HepG2 (cell line): ENCODE measurements around the gene RUNX3. TPM values are rescaled to one million over a fixed set of nuclear protein-coding genes. Genes with fewer than 3 reads are reported as not detected.
"Not testable (repeated sequence)": the region's sequence is repeated elsewhere in the genome, so short reads cannot be mapped to it uniquely, and the experiment has no call there.

Experiments used
- ATAC-seq: fragments of 200-7000 bp; cut with Tn5 transposase; 3 replicates; pipeline ENCODE4 v1.9.1; 2020; ENCODE audit warnings: mild to moderate bottlenecking, moderate library complexity
- BruUV-seq: library from RNA; stranded (reverse); fragments of 400-500 nt; replicated peaks from 2 replicates; lab custom pipeline; 2021; lab: Mats Ljungman, UMichigan
- CTCF ChIA-PET: fragments of 300-600 bp; formaldehyde crosslinking; extraction: SDS; loops from one replicate; lab custom pipeline; 2021; ENCODE audit warnings: low total read pairs, inconsistent platforms, low intra/inter-chr PET ratio; lab: Yijun Ruan, JAX
- POLR2A ChIA-PET: fragments of 350-600 bp; sonication (Branson Sonifier 250); formaldehyde crosslinking; loops from one replicate; lab custom pipeline; 2020; ENCODE audit warnings: antibody characterized with exemption, inconsistent platforms; lab: Yijun Ruan, JAX
- DNase-seq: peaks from one replicate; pipeline ENCODE4 v3.0.0-alpha.2; 2015; ENCODE audit warnings: low spot score
- FAIRE-seq: peaks from 3 replicates; lab custom pipeline; 2011; peaks lifted over from hg19 to GRCh38; lab: Jason Lieb, UNC
- H2AFZ ChIP-seq: one replicate; pipeline ENCODE4 v1.6.1; 2011; ENCODE audit warnings: low read length, inconsistent platforms
- H3K27ac ChIP-seq: fragments of 300-600 bp; 3 replicates; pipeline ENCODE4 v1.8.0; 2011; ENCODE audit warnings: mixed run types, mild to moderate bottlenecking, mixed read lengths, low read length, inconsistent platforms; ENCODE audit not compliant: insufficient read depth; ENCODE audit errors: extremely low read length
- H3K27me3 ChIP-seq, 2 experiments: fragments of 200-600 bp in 1 of 2; 2 replicates in 1 of 2; 3 replicates in 1 of 2; pipeline versions ENCODE4 v1.6.0 to v1.8.0; 2011; ENCODE audit warnings: low read length in 2 of 2, mild to moderate bottlenecking in 2 of 2, moderate library complexity in 2 of 2, inconsistent platforms in 1 of 2; ENCODE audit not compliant: insufficient read depth in 2 of 2, control insufficient read depth in 1 of 2
- H3K36me3 ChIP-seq, 2 experiments: fragments of 200-600 bp in 1 of 2; replicated peaks in 1 of 2; 2 replicates in 1 of 2; 3 replicates in 1 of 2; pipeline versions ENCODE4 v1.5.1 to v1.8.0; 2011; ENCODE audit warnings: low read length in 2 of 2, inconsistent platforms in 1 of 2; ENCODE audit not compliant: insufficient read depth in 2 of 2, control insufficient read depth in 1 of 2
- H3K4me1 ChIP-seq: 2 replicates; pipeline ENCODE4 v1.5.1; 2012; ENCODE audit warnings: low read length, inconsistent platforms; ENCODE audit not compliant: insufficient read depth
- H3K4me2 ChIP-seq: 2 replicates; pipeline ENCODE4 v1.6.0; 2011; ENCODE audit warnings: low read depth, low read length, inconsistent platforms
- H3K4me3 ChIP-seq, 3 experiments: fragments of 200-600 bp in 1 of 3; sonication (generic), shearing (Covaris generic) in 1 of 3; replicated peaks in 1 of 3; 2 replicates each; pipeline ENCODE4 v1.5.1; 2011 to 2016; ENCODE audit warnings: low read length in 3 of 3, inconsistent platforms in 2 of 3, low read depth in 2 of 3, mild to moderate bottlenecking in 2 of 3, control low read depth in 1 of 3, mixed read lengths in 1 of 3; ENCODE audit not compliant: insufficient read depth in 1 of 3
- H3K79me2 ChIP-seq: one replicate; pipeline ENCODE4 v1.6.1; 2011; ENCODE audit warnings: low read length, inconsistent platforms; ENCODE audit not compliant: insufficient read depth
- H3K9ac ChIP-seq: 2 replicates; pipeline ENCODE4 v1.6.0; 2011; ENCODE audit warnings: mild to moderate bottlenecking, low read depth, low read length, inconsistent platforms; ENCODE audit not compliant: insufficient read depth
- H3K9me3 ChIP-seq: 2 replicates; pipeline ENCODE4 v1.5.1; 2012; ENCODE audit warnings: mild to moderate bottlenecking, low read length
- H4K20me1 ChIP-seq: 2 replicates; pipeline ENCODE4 v1.6.0; 2011; ENCODE audit warnings: inconsistent platforms, mild to moderate bottlenecking, low read length, moderate library complexity; ENCODE audit not compliant: insufficient read depth
- DMTF1 ChIP-seq: sonication (generic); formaldehyde crosslinking; IDR thresholded peaks from 2 replicates; pipeline ENCODE4 v1.4.0; 2020; ENCODE audit warnings: mild to moderate bottlenecking, missing genetic modification reagents
- HNF4A ChIP-seq: sonication (generic); formaldehyde crosslinking; IDR thresholded peaks from 2 replicates; pipeline ENCODE4 v1.4.0; 2020; ENCODE audit warnings: missing genetic modification reagents
- PATZ1 ChIP-seq: sonication (generic); formaldehyde crosslinking; IDR thresholded peaks from 2 replicates; pipeline ENCODE4 v1.4.0; 2020; ENCODE audit warnings: missing genetic modification reagents
- ZNF331 ChIP-seq: sonication (generic); formaldehyde crosslinking; IDR thresholded peaks from 2 replicates; pipeline ENCODE4 v1.4.0; 2020; ENCODE audit warnings: missing genetic modification reagents
- ZNF367 ChIP-seq: sonication (generic); formaldehyde crosslinking; IDR thresholded peaks from 2 replicates; pipeline ENCODE4 v1.4.0; 2020; ENCODE audit warnings: missing genetic modification reagents, borderline replicate concordance
- WGBS: methylation state at CpG from one replicate; pipeline ENCODE4 v1.1.6; 2017; ENCODE audit warnings: low lambda C conversion rate; 5-methylcytosine and 5-hydroxymethylcytosine counted together
- in situ Hi-C: cut with HindIII; loops from 2 replicates; pipeline ENCODE4 v1.10.0; 2017; ENCODE audit warnings: low pct_unique_long_range_greater_than_20kb; ENCODE audit not compliant: extremely low pct_ligation_motif_present
- intact Hi-C: fragments of 100-400 bp; cut with micrococcal nuclease; formaldehyde crosslinking; loops from one replicate; pipeline ENCODE4 v1.10.0; 2022; ENCODE audit not compliant: unreplicated experiment
- polyA plus RNA-seq, 8 experiments: library from polyadenylated mRNA; depleted of rRNA in 3 of 8; stranded (reverse) in 7 of 8; unstranded in 1 of 8; fragments of >200 nt; fragmentation: Illumina TruSeq in 4 of 8; extraction: Trizol in 4 of 8; gene quantifications; 2 replicates each; pipeline versions ENCODE4 v1.2.1 to v1.2.3, GENCODE V29; 2011 to 2016; ENCODE audit warnings: low read depth in 4 of 8, missing spikeins in 1 of 8, mixed read lengths in 1 of 8; ENCODE audit not compliant: insufficient read depth in 1 of 8
- total RNA-seq, 5 experiments: library from RNA; depleted of rRNA; stranded (reverse); fragments of >200 nt; fragmentation: Illumina TruSeq; extraction: Trizol; gene quantifications; 2 replicates each; pipeline ENCODE4 v1.2.3, GENCODE V29; 2016; ENCODE audit warnings: low read depth in 1 of 5

The RUNX3 gene
- total and polyA plus RNA-seq, 2 of the 13 experiments (the other 11 are each of a cell fraction or from before 2014, with no cell fraction given) = 0.04 to 0.22 TPM

GRCh38 chr1:24892188-24893153 lies 37.6 kb downstream of the RUNX3 start (continued):
- no peak for TF ChIP-seq DMTF1 (CRISPR knock-in tag)
- TF ChIP-seq PATZ1 (CRISPR knock-in tag) = no peak
- no peak for TF ChIP-seq ZNF367 (CRISPR knock-in tag)
- no peak for TF ChIP-seq ZNF331 (CRISPR knock-in tag)

GRCh38 chr1:24891367-24891766 lies 38.7 kb downstream of the RUNX3 start:
- H3K36me3 ChIP-seq, H3K4me1 ChIP-seq, H3K79me2 ChIP-seq, H3K27ac ChIP-seq, BruUV-seq, ATAC-seq, H3K27me3 ChIP-seq, in situ Hi-C loops, FAIRE-seq, H2AFZ ChIP-seq, H4K20me1 ChIP-seq, POLR2A ChIA-PET, H3K4me2 ChIP-seq, H3K4me3 ChIP-seq, H3K9ac ChIP-seq, DNase-seq, intact Hi-C loops, CTCF ChIA-PET: not testable (repeated sequence)
- TF ChIP-seq HNF4A (CRISPR knock-in tag) = peak; percentile 31; the same call in 1 of the 2 replicates
- WGBS = 0% methylated on average over 1 of the region's 1 CpG
- peaks cover 11% of the 10 kb centered on the region for H3K9me3 ChIP-seq
